GM21423 (cell line): ENCODE measurements around the gene SPOCK3.

Source experiments
- ATAC-seq: cut with Tn5 transposase; IDR thresholded peaks from one replicate; pipeline ENCODE4 v1.9.1; 2021; ENCODE audit warnings: mild to moderate bottlenecking, moderate library complexity; ENCODE audit not compliant: unreplicated experiment

SPOCK3 gene

GRCh38 chr4:166700592-166700991, 533.7 kb downstream of the SPOCK3 start:
- ATAC-seq: no peak

GRCh38 chr4:166688835-166689234, 545.5 kb downstream of the SPOCK3 start:
- ATAC-seq: no peak

- no peak for ATAC-seq
Observed at GRCh38 chr4:166687828-166688227, 546.5 kb downstream of the SPOCK3 start.
